ENCODE data around the gene EPYC.

Gene EPYC

GRCh38 chr12:90953956-90954421 is 50.8 kb downstream of the EPYC start:
- DNase-seq, result no peak

DNA sequence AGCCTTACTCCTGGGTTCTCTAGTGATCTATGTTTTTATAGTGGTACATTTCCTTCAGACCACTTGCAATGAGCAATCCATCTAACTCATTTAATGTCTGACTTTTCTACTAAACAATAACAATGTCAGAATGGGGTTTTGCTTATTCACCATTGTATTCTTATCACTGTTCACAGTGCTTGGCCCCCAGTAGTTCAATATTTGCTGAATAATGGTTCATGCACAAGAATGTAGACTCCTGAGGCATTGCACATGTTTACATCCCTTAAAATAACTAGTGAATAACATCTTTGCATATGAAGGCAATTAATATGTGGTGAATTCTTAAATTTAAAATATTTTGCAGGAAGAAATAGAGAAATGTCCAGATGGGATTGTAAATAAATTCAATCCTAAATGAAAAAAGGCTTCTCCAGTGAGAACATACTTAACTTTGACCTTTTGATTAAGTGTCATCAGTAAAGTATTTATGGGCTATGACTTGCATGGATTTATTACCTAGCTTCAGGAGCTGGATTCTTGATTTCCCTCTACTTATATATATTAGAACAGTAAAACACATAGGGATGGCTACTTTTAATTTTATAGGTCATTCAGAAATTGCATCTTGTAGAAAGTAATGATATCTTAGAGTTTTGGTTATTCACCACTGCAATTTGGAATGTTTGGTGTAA is 53.2 kb downstream of the EPYC start:
- no peak for DNase-seq

DNA sequence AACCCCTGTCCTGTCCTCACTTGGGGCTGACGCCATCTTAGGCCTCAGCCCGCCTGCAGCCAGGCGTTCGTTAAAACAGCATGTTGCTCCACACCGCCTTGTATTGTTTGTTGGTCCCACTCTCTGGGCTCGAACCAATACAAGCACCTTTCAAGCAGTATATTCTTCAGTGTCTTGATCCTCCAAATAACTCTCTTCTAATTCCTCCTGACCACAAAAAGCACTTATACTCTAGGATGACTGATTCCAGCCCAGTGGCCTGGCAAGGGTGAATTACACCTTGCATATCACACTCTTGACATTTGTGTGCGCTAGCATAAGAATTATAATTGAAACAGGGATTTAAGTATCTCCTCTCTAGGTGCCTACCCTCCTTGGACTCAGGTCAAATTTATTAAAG is 56.9 kb downstream of the EPYC start:
- no peak for DNase-seq

- DNase-seq, result peak; percentile 21
Observed at GRCh38 chr12:90945070-90945649, 59.6 kb downstream of the EPYC start.

DNA sequence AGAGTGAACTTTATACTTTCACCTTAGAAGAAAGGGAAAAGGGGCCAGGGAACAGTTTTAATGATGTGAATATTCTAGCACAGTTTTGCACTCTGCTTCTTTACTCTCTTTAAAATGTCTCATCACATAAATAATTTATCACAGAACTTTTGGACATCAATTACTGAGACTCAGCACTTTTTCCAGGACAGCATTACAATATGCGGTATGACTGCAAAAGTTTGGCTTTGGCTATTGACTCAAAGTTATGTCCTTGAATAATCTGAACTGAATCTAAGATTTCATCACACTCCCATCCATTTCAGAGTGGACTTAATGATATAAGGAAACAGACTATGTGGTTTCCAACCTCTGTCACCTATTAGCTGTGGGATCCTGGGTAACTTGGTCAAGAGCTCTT is 61.5 kb downstream of the EPYC start:
- no peak for DNase-seq

DNA sequence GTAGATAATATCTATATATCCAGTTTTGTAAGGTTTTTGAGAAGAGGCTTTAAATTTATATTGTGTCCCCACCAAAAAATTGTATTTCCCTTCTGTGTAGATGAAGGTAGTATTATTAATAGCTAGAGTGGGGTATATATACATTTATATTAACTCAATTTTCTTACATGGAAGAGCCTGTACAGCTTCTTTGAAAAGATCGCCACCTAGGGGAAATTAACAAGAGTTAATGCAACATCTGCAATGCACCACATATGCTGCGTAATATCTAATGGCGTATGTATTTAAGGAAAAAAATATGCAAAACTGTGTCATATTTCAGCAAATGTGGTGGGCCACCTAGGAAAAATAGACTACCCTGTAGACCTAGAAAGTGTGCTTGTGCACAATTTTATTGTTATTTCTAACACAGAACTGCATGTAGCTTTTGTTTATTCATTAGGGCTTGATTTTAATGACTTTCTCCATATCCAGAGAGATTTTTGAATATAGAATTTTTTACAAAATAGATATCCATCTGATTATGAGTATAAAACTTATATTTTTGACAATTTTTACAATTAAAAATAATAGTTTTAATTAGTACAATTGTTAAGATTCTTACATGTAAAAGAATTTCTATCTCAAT is 63.8 kb downstream of the EPYC start:
- DNase-seq, result peak; percentile 18

GRCh38 chr12:90939382-90939781 is 65.4 kb downstream of the EPYC start:
- no peak for DNase-seq

GRCh38 chr12:90938451-90938850 is 66.3 kb downstream of the EPYC start:
- DNase-seq, result no peak

DNA sequence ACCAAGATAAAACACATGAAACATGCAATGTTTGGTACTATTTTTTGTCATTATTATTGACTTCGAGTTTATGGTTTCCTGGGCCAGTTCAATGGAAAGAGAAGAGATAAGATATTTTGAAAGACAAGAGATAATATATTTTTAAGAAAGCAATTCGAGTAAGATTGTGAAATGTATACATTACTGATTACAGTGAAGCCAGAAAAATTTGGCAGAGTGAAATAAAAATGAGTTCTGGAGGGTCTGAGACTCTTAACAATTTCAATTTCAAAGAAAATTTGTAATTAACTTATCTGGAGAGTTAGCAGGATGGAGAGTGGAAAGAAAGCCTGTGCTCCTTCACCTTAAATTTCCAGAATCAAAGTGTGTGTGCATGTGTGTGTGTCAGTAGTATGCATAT is 67.1 kb downstream of the EPYC start:
- DNase-seq, result no peak

GRCh38 chr12:90936230-90937005 is 68.4 kb downstream of the EPYC start:
- DNase-seq, result no peak

- DNase-seq, result no peak
Observed at GRCh38 chr12:90925562-90925961, 79.2 kb downstream of the EPYC start.

DNA sequence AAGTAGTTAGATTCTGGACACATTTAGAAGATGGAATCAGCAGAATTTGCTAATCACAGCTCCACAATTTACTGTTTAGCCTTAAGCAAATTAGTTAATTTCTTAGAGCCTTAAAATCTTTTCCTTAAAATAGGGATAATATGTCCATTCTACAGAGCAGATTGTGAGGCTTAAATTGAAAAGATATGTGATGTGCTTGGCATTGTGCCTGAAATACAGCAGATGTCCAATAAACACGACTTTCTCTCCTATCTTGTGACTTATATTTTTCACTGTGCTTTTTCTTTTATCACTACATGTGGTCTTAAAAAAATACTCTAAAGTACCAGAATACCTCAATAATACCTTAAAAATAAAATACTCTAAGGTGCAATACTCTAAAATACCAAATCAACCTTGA is 80.4 kb downstream of the EPYC start:
- DNase-seq, result no peak

DNA sequence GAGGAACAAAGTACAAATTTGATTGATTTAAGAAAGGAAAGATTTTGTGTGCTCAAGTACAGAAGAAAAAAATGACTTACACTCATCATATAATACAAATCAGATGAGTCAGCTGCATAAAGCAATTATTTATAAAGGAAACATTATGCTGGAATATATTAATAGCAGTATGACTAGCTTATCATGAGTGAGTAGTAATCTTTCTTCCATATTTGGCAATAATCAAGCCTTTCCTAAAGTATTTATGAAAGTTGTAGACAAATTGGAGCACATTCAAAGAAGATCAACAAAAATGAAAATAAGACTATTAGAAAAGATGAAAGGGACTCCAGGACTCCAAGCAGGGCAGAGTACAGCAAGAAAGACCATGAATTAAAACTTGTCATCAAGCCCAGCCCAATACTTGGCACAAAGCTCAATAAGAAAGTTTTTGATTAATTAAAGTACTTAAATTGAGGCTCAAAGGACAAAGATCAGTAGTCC is 82.6 kb downstream of the EPYC start:
- DNase-seq, result no peak

DNA sequence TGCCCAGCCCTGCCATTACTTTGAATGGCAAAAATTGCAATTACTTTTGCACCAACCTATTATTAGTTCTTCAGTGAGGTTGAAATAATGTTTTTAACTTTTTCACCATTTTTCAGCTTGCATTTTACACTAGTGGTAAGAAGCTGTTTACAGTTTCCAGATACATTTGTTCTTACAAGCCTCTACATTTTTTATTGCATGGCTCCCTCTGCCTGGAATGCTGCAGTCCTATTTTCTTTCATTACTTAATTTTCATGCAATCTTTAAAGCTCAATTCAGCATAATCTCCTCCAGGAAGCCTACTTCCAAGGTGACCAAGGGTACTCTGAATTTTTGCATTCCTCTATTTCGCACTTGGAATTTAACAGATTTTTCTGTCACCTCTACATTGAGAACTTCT is 83.2 kb downstream of the EPYC start:
- DNase-seq, result no peak

DNA sequence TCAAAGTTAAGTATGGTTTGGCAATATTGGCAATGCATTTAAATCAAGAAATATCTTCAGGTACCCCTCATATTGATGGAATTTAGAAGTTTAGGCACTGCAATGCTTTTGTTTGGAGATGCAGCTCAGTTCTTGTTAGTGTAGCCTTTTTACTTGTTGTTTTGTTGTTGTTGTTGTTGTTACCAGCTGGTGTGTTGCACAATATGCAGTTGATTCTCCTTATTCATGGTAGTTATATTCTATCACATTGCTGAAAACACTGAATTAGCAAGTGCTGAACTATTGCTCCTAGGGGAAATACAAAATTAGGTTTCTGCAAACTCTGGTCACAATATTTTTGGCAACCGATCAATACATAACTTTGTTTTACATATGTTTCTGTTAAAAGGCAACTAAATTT is 84.5 kb downstream of the EPYC start:
- no peak for DNase-seq

- DNase-seq, result no peak
Observed at GRCh38 chr12:90917431-90917830, 87.3 kb downstream of the EPYC start.

DNA sequence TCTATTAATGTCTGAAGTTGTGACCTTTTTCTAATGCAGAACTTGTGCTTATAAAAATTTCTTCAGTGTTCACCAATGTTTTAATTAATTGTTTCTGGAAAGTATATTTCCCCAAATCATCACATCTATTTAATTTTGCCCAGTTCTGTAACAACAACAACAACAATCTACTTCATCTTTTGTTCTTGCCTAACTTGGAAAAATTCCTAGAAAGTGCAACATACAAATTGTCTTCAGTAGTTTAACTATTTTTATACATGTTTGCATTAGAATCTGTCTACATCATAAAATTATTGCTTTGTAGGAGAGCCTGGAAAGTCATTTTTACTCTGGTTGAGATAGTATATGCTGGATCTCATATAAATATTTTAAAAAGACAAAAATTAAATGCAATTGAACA is 88.3 kb downstream of the EPYC start:
- DNase-seq, result no peak

- no peak for DNase-seq
Observed at GRCh38 chr12:90915353-90915752, 89.4 kb downstream of the EPYC start.
